ENCODE measurements around the gene CD8B2.
A peak's percentile ranks its signal among the peaks of the same experiment; 100 is the strongest.
"Not testable (repeated sequence)": the region's sequence is repeated elsewhere in the genome, so short reads cannot be mapped to it uniquely, and the experiment has no call there.

CD8B2 gene

GRCh38 chr2:106511934-106512333, 24.8 kb downstream of the CD8B2 start:
- DNase-seq (ENCODE audit: low read depth in 2 of 2) = not testable (repeated sequence)

DNA sequence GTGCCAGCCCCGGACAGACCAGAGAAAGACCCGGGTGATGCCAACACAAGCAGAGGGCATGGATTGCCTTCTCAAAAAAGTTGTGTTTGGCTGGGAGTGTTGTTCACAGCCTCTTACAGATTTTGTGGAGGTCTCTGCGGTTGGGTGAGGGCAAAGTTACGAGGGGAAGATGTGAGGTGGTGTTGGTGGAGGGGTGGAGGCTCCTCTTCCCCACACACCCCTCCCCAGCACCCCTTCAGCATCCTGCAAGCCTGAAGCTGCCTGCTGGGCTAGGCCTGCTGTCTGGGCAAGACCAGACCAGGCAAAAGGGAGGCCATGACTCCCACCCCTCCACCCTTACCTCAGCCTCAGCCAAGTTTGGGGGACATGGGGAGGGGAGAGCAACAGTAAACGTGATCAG, 26.2 kb downstream of the CD8B2 start:
- DNase-seq (ENCODE audit: low read depth in 2 of 2) = not testable (repeated sequence)

GRCh38 chr2:106514827-106515226, 27.7 kb downstream of the CD8B2 start:
- DNase-seq (ENCODE audit: low read depth in 2 of 2) = not testable (repeated sequence)

DNA sequence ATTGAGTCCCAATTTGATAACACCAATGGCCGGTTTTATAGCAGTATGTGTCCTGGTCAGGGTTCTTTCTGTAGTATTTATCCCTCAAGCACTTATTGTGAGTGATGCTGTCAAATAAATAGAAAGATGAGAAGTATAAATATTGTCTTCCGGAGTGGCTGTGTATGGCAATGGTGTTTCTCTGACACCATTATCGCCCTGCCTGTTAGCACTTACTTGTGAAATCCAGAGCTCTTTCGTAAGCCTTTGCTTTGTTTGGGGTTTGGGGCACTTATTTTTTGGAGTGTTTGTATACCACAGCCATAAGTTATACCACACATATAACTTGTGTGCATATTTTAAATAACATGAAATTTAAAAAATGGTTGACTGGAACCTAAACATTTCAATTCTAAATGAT, 29.3 kb downstream of the CD8B2 start:
- no peak for DNase-seq (ENCODE audit: low read depth in 2 of 2)

DNA sequence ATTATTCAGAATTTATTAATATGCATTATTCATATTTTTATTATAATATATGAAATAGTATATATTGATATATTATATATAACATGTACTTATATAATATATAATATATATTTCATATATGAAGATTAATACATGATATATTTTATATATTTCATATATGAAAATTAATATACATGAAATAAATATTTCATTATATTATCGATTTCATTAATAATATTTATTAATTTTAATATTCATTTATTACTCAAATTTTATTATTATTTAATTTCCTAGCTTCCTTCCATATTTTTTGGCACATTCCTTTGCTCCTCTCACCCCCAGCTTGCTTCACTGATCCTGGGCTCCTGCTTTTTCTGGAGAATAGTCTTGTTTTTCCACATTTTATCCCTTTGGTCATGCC, 29.7 kb downstream of the CD8B2 start:
- no peak for DNase-seq (ENCODE audit: low read depth in 2 of 2)

- no peak for DNase-seq (ENCODE audit: low read depth in 2 of 2)
Measured at GRCh38 chr2:106517329-106517728, 30.2 kb downstream of the CD8B2 start.

DNA sequence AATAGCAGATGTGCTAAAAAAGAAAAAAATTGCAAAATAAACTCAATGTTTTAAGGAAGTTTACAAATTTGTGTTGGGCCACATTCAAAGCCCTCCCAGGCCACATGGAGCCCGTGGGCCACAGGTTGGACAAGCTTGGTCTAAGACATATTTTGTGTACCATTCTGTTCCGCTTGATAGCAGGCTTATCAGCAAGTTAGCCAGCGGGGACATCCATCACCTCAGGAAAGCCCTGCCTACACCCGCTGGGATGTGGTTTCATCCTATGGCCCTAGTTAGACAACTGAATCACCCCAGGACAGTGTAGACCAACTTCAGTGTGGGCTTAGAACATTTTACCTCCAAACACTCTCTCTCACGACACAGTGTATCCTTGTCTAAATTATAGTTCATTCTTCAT, 32.6 kb downstream of the CD8B2 start:
- no peak for DNase-seq (ENCODE audit: low read depth in 2 of 2)

DNA sequence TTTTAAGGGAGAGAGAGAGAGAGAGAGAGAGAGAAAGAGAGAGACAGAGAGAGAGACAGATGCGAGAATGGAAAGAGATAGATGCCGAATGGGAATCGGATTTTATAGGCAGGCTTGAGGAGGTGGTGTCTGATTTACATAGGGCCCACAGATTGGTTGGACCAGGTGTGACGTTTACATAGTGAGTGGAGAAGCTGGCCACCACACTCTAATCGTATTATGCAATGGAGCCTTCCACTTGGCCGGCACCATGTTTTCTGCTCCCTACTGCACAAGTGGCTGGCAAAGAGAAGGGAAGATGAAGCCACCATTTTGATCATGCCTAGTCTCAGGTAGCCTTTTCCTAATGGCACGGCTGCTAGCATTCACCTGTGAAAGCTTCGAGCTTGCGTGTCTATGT, 33.9 kb downstream of the CD8B2 start:
- DNase-seq (ENCODE audit: low read depth in 2 of 2) = no peak

DNA sequence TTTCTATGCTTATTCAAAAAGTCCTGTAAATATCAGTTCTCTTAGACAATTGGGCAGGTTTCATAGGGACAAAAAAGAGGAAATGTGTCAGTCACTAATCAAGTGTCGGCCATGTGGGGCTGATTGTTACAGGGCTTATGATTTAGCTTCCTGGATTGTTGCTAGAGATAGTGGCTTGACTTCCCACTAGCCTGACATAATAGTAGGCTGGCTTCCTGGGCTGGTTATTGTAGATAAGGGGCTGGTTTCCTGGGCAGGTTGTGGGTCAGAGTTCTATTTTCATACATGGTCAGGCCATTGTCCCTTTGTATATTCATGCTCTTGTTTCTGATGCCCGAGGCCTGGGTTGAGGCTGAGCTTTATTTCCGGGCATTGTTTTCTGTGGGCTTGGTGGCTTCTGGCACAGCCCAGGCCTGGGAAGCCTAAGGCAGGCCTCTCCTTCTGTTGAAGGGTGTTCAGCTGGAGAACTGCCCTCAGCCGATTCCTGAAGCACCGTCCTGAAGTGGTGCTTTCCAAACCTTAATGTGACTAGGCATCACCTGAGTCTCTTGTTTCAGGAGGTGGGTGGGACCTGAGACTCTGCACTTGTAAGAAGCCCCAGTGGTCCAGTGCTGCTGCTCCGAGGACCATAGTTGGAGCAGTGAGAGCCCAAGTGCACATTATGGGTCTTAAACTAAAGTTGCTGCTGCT, 37.0 kb downstream of the CD8B2 start:
- DNase-seq (ENCODE audit: low read depth in 2 of 2) = no peak

DNA sequence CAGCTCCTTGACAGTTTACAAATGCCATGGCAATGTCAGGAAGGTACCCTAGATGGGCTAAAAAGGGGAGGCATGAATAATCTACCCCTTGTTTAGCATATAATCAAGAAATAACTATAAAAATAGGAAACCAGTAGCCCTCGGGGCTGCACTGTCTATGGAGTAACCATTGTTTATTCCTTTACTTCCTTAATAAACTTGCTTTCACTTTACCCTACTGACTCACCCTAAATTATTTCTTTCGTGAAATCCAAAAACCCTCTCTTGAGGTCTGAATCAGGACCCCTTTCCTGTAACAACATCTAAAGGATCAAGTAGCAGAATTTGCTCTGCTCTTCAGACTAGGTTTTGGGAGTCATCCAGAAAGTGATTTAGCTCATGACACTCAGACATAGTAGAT, 43.7 kb downstream of the CD8B2 start:
- DNase-seq (ENCODE audit: low read depth in 2 of 2) = no peak

DNA sequence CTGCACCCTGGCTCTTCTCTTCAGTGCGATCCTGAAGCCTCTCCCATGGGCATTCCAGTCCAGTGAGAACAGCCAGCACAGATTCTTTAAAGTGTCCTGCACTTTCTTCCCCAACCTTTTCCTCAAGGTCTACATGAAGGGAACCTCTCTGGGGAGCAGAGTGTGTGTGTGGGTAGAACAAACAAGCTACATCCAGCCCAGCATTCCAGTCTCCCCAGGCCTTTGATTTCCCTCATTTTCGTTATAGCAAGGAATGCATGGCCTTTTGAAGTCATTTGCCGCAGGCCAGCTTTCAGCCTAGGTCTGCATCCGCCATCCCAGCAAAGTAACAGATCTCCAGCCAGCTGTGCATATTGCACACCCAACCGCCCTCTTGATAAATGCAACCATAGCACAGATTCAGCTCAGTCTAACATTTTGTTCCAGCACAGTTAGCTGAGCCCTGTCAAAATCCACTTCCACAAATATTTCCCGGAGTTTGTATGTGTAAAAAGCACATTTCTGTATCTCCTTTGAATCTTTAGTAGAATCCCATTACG, 44.6 kb downstream of the CD8B2 start:
- no peak for DNase-seq (ENCODE audit: low read depth in 2 of 2)

GRCh38 chr2:106532236-106532635, 45.1 kb downstream of the CD8B2 start:
- DNase-seq (ENCODE audit: low read depth in 2 of 2) = no peak

GRCh38 chr2:106534471-106534870, 47.3 kb downstream of the CD8B2 start:
- DNase-seq (ENCODE audit: low read depth in 2 of 2) = no peak

DNA sequence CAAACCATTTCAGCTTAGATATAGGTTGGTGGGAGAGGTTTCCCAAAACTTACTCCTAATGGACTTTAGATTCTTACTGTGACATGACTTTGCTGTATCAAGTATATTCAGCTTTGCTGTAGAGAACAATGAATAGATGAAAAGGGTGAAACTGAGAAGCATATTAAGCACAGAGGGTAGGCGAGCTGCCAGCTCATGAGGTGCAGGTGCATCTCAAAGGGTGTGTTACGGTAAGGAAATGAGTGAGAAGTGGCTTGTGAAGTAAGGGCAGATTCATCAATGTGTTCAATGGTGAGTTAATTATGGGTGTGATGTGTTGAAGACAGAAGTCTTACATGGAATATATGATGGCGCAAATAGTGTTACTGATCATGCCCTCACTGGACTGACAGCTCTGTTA, 49.3 kb downstream of the CD8B2 start:
- no peak for DNase-seq (ENCODE audit: low read depth in 2 of 2)

DNA sequence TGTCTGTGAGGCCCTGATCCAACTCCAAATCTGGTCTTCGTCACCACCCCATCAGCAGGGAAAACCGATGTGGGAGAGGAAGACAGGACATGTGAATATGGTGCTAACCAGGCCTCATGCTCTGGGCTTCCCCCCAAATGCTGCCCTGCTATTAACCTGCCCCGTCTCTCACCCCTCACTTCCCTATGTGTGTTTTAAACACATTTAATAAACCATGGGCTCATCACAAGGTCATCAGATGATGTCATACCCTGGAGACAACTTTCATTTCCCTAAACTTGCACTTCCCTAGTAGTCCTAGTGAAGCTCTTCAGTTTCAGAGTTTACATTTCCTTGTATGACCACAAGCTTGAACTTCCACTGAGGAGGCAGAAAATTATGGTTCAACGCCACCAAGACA, 49.9 kb downstream of the CD8B2 start:
- DNase-seq (ENCODE audit: low read depth in 2 of 2) = no peak

DNA sequence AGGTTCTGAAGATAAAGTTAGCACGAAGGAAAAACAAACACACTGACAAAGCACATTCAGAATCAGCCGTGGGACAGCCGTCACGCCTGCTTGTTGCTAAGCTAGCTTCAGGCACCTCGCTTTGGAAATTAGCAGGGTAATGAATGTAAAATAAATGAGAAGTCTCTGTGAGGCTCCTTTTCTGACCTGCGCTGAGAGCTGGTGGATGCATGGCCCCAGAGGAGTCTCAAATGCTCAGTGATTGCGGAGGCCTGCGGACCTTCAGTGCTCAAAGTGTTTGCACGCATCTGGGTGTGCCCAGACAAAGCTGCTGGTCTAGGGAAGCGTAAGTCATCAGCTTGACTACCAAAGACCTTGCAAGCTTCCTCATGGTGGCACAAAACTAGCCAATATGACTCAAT, 50.6 kb downstream of the CD8B2 start:
- no peak for DNase-seq (ENCODE audit: low read depth in 2 of 2)

GRCh38 chr2:106540886-106541285, 53.7 kb downstream of the CD8B2 start:
- DNase-seq (ENCODE audit: low read depth in 2 of 2) = no peak

GRCh38 chr2:106541333-106541732, 54.2 kb downstream of the CD8B2 start:
- no peak for DNase-seq (ENCODE audit: low read depth in 2 of 2)

DNA sequence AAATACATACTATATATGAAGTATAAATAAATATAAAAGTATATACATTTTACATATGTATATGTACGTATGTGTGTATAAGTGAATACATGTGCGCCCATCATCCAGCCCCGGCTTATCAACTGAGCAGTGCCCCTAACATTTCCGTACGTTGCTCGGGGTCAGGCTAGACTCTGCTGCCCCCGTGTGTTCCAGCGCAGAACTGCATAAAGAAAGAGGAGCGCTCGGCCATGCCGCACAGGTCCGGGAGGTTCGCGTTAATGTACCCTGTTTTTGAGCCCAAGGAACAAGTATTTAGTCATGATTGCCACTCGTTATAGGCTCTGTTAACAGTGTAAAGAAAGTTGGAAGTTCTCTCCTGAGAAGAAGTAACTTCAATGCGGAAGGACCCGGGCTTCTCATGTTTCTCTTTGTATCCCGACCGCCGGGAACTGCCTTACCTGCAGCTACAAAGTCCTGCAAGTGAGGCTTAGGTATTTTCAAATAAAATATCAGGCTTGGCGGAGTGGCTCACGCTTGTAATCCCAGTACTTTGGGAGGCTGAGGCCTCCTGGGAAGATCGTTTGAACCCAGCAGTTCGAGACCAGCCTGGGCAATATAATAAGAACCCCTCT, 55.7 kb downstream of the CD8B2 start:
- peak; percentile 58 to 70 for DNase-seq (ENCODE audit: low read depth in 2 of 2)

DNA sequence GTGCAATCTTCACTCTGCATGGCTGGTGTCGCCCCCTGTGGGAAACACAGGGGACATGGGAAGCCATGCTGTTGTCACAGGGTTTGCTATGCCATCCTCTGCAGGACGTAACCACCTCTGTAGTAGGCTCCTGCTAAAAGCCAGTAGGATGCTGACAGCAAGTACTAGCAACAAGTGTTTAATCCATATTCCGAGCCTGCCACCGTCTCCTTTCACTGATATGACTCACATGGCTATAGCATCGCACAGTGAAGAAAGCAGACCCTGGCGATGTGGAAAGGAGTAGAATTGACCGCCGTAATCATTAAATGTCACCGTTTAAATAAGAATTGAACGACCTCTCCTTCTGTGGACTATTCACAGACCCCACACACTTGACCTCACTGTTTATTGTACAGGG, 57.8 kb downstream of the CD8B2 start:
- no peak for DNase-seq (ENCODE audit: low read depth in 2 of 2)

- no peak for DNase-seq (ENCODE audit: low read depth in 2 of 2)
Measured at GRCh38 chr2:106546391-106546990, 59.3 kb downstream of the CD8B2 start.

GRCh38 chr2:106547164-106547903, 60.2 kb downstream of the CD8B2 start:
- no peak for DNase-seq (ENCODE audit: low read depth in 2 of 2)

Measured in stimulated activated CD8-positive, alpha-beta memory T cell treated with anti-CD3 and anti-CD28 coated beads, Interleukin-7, amount 100 ng/mL, for 1 hour (primary cell).